Ecto neural progenitor cell (in vitro differentiated cells): ENCODE data around the gene ACSF2.
"Not testable (repeated sequence)": the region's sequence is repeated elsewhere in the genome, so short reads cannot be mapped to it uniquely, and the experiment has no call there.

Experiments
- DNase-seq: peaks from one replicate; pipeline ENCODE4 v3.0.0-alpha.2; 2018; ENCODE audit warnings: low spot score

Gene ACSF2

GRCh38 chr17:50412188-50412732 is 13.8 kb upstream of the ACSF2 start:
- no peak for DNase-seq

GRCh38 chr17:50414808-50415207 is 11.2 kb upstream of the ACSF2 start:
- DNase-seq, result no peak

GRCh38 chr17:50419577-50419976 is 6.4 kb upstream of the ACSF2 start:
- DNase-seq, result not testable (repeated sequence)

- no peak for DNase-seq
Observed at GRCh38 chr17:50420419-50421112, 5.5 kb upstream of the ACSF2 start.

GRCh38 chr17:50421308-50422051 is 4.5 kb upstream of the ACSF2 start:
- DNase-seq, result no peak

GRCh38 chr17:50422738-50423137 is 3.3 kb upstream of the ACSF2 start:
- no peak for DNase-seq

- DNase-seq, result no peak
Observed at GRCh38 chr17:50423553-50424159, 2.4 kb upstream of the ACSF2 start.

- no peak for DNase-seq
Observed at GRCh38 chr17:50424246-50424995, 1.6 kb upstream of the ACSF2 start.

- DNase-seq, result no peak
Observed at GRCh38 chr17:50424996-50425681, 879 bp upstream of the ACSF2 start.

- no peak for DNase-seq
Observed at GRCh38 chr17:50426472-50426782, 409 bp downstream of the ACSF2 start.

- no peak for DNase-seq
Observed at GRCh38 chr17:50426814-50427787, 1.1 kb downstream of the ACSF2 start.

- DNase-seq, result not testable (repeated sequence)
Observed at GRCh38 chr17:50428126-50428525, 2.1 kb downstream of the ACSF2 start.

GRCh38 chr17:50428831-50429424 is 2.9 kb downstream of the ACSF2 start:
- DNase-seq, result no peak

GRCh38 chr17:50429793-50430192 is 3.8 kb downstream of the ACSF2 start:
- DNase-seq, result no peak

- DNase-seq, result no peak
Observed at GRCh38 chr17:50430821-50431618, 5.0 kb downstream of the ACSF2 start.

GRCh38 chr17:50432125-50432762 is 6.2 kb downstream of the ACSF2 start:
- DNase-seq, result no peak

GRCh38 chr17:50437409-50437808 is 11.4 kb downstream of the ACSF2 start:
- no peak for DNase-seq

- DNase-seq, result no peak
Observed at GRCh38 chr17:50439008-50439407, 13.0 kb downstream of the ACSF2 start.
